Caco-2 (cell line): ENCODE measurements around the gene SLC6A13. TPM values are rescaled to one million over a fixed set of nuclear protein-coding genes. Genes with fewer than 3 reads are reported as not detected.
"Not testable (repeated sequence)": the region's sequence is repeated elsewhere in the genome, so short reads cannot be mapped to it uniquely, and the experiment has no call there.

Experiments
- BruUV-seq: library from RNA; stranded (reverse); fragments of 400-500 nt; replicated peaks from 2 replicates; lab custom pipeline; 2021; lab: Mats Ljungman, UMichigan
- CTCF ChIA-PET: fragments of 300-600 bp; sonication (Branson Sonifier 250); formaldehyde crosslinking; loops from one replicate; lab custom pipeline; 2022; ENCODE audit warnings: antibody characterized with exemption; lab: Charles Lee
- POLR2A ChIA-PET: fragments of 300-600 bp; sonication (Branson Sonifier 250); formaldehyde crosslinking; loops from one replicate; lab custom pipeline; 2022; ENCODE audit warnings: antibody characterized with exemption; lab: Charles Lee
- DNase-seq, 2 experiments: peaks; one replicate each; pipeline versions ENCODE4 v3.0.0 to v3.0.0-alpha.2; 2020 to 2022
- H3K27me3 ChIP-seq: replicated peaks from 2 replicates; pipeline ENCODE4 v1.6.0; 2011; ENCODE audit warnings: low read length; ENCODE audit not compliant: control insufficient read depth, insufficient read depth
- H3K36me3 ChIP-seq: 2 replicates; pipeline ENCODE4 v1.5.1; 2011; ENCODE audit warnings: low read length; ENCODE audit not compliant: control insufficient read depth, insufficient read depth
- H3K4me1 ChIP-seq: fragments of 250-450 bp; sonication (Bioruptor Pico); 2 replicates; pipeline ENCODE4 v1.5.1; 2020; ENCODE audit warnings: mild to moderate bottlenecking
- H3K4me3 ChIP-seq: 2 replicates; pipeline ENCODE4 v1.5.1; 2011; ENCODE audit warnings: low read depth, mild to moderate bottlenecking, control low read depth, low read length
- H3K9me3 ChIP-seq: fragments of 250-450 bp; sonication (Bioruptor Pico); 2 replicates; pipeline ENCODE4 v1.5.1; 2020; ENCODE audit warnings: mild to moderate bottlenecking, moderate library complexity
- H3K27ac Mint-ChIP-seq: one replicate; pipeline ENCODE4 v1.8.0; 2022; ENCODE audit warnings: mixed read lengths; ENCODE audit not compliant: unreplicated experiment
- H3K27me3 Mint-ChIP-seq: one replicate; pipeline ENCODE4 v1.8.0; 2022; ENCODE audit warnings: mixed read lengths; ENCODE audit not compliant: insufficient read depth, unreplicated experiment
- H3K36me3 Mint-ChIP-seq: one replicate; pipeline ENCODE4 v1.8.0; 2022; ENCODE audit warnings: mild to moderate bottlenecking, mixed read lengths; ENCODE audit not compliant: insufficient read depth, unreplicated experiment
- H3K4me1 Mint-ChIP-seq: one replicate; pipeline ENCODE4 v1.8.0; 2022; ENCODE audit warnings: low read depth, mixed read lengths; ENCODE audit not compliant: unreplicated experiment
- H3K4me3 Mint-ChIP-seq: one replicate; pipeline ENCODE4 v1.8.0; 2022; ENCODE audit warnings: mild to moderate bottlenecking, moderate library complexity, mixed read lengths; ENCODE audit not compliant: unreplicated experiment
- H3K9me3 Mint-ChIP-seq: one replicate; pipeline ENCODE4 v1.8.0; 2022; ENCODE audit warnings: mixed read lengths; ENCODE audit not compliant: unreplicated experiment
- intact Hi-C: fragments of 100-400 bp; cut with micrococcal nuclease; formaldehyde crosslinking; loops from one replicate; pipeline ENCODE4 v1.10.0; 2022; ENCODE audit not compliant: unreplicated experiment
- total RNA-seq: library from RNA; stranded (reverse); gene quantifications from 2 replicates; pipeline ENCODE4 v1.2.3, GENCODE V29; 2022
- TF ChIP-seq, protein P1 (sequence below), 2 experiments: fragments of 200-600 bp in 1 of 2; IDR thresholded peaks; 1 replicate in 1 of 2; 2 replicates in 1 of 2; pipeline versions ENCODE4 v1.5.1 to v1.8.0; 2011 to 2022; ENCODE audit warnings: antibody characterized with exemption in 1 of 2, control low read depth in 1 of 2, inconsistent platforms in 1 of 2, low read depth in 1 of 2, low read length in 1 of 2, mild to moderate bottlenecking in 1 of 2, moderate library complexity in 1 of 2; ENCODE audit not compliant: insufficient read depth in 1 of 2, severe bottlenecking in 1 of 2, unreplicated experiment in 1 of 2

Gene SLC6A13
- total RNA-seq, 1 experiment from 2014 or later, result 1.0 TPM

DNA sequence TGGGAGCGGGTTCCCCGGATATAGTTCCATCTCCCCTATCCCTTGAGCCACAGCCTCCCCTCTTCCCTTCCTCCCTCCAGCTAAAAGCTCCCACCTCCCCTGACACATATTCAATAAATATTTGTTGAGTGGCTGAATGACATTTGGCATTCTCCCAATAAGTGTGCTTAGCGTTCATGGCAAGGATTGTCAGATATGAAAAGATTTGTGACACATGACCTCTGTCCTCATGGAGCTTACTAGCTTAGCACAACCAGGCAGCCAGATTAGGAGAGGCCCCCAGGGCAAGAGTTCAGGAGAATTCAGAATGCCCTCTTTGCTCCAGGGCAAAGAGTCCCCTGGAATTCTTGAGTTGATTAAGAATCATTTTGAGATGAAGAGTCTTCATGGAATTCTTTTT lies 26.2 kb downstream of the SLC6A13 start:
- POLR2A ChIA-PET, result no interaction called here

DNA sequence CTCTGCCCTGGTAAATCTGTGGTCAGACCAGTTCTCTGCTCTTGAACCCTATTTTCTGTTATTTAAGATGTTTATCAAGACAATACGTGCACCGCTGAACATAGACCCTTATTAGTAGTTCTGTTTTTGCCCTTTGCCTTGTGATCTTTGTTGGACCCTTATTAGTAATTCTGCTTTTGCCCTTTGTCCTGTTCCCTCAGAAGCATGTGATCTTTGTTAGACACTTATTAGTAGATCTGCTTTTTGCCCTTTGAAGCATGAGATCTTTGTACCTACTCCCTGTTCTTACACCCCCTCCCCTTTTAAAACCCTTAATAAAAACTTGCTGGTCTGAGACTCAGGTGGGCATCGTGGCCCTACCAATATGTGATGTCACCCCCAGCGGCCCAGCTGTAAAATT lies 26.7 kb downstream of the SLC6A13 start:
- H3K36me3 ChIP-seq, H3K4me1 ChIP-seq, H3K4me3 Mint-ChIP-seq, H3K4me3 ChIP-seq, H3K27me3 ChIP-seq, H3K36me3 Mint-ChIP-seq, H3K27ac Mint-ChIP-seq, BruUV-seq, intact Hi-C loops, H3K4me1 Mint-ChIP-seq, CTCF ChIA-PET, POLR2A ChIA-PET, H3K27me3 Mint-ChIP-seq: not testable (repeated sequence)
- peak in 1 of 2 experiments; percentile 7 for DNase-seq
- peaks cover 14% of the 10 kb centered on the region for H3K9me3 Mint-ChIP-seq
- H3K9me3 ChIP-seq, result peaks cover 37% of the 10 kb centered on the region

More for the DNA sequence above, 26.2 kb downstream of the SLC6A13 start:
- no peaks in the 10 kb centered on the region for H3K36me3 ChIP-seq
- peaks cover 37% of the 10 kb centered on the region for H3K9me3 ChIP-seq
- intact Hi-C loops, result no loop called here
- H3K4me3 ChIP-seq, result no peak overlapping the region
- CTCF ChIA-PET, result no interaction called here
- no TSS peak for BruUV-seq
- H3K4me1 Mint-ChIP-seq, result no peaks in the 10 kb centered on the region
- peaks cover 4% of the 10 kb centered on the region for H3K36me3 Mint-ChIP-seq
- peaks cover 14% of the 10 kb centered on the region for H3K9me3 Mint-ChIP-seq
- H3K27me3 ChIP-seq, result no peaks in the 10 kb centered on the region
- H3K27ac Mint-ChIP-seq, result no peak overlapping the region
- no peak overlapping the region for H3K4me3 Mint-ChIP-seq
- H3K4me1 ChIP-seq, result no peaks in the 10 kb centered on the region
- peak in 1 of 2 experiments; percentile 7 for DNase-seq
- no peaks in the 10 kb centered on the region for H3K27me3 Mint-ChIP-seq
- TF ChIP-seq, protein P1, sequence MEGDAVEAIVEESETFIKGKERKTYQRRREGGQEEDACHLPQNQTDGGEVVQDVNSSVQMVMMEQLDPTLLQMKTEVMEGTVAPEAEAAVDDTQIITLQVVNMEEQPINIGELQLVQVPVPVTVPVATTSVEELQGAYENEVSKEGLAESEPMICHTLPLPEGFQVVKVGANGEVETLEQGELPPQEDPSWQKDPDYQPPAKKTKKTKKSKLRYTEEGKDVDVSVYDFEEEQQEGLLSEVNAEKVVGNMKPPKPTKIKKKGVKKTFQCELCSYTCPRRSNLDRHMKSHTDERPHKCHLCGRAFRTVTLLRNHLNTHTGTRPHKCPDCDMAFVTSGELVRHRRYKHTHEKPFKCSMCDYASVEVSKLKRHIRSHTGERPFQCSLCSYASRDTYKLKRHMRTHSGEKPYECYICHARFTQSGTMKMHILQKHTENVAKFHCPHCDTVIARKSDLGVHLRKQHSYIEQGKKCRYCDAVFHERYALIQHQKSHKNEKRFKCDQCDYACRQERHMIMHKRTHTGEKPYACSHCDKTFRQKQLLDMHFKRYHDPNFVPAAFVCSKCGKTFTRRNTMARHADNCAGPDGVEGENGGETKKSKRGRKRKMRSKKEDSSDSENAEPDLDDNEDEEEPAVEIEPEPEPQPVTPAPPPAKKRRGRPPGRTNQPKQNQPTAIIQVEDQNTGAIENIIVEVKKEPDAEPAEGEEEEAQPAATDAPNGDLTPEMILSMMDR (IDR thresholded peaks at IDR 0.05; ENCODE audit: insufficient read depth in 1 of 2, low read depth in 1 of 2, low read length in 1 of 2, severe bottlenecking in 1 of 2, unreplicated experiment in 1 of 2), result no peak

DNA sequence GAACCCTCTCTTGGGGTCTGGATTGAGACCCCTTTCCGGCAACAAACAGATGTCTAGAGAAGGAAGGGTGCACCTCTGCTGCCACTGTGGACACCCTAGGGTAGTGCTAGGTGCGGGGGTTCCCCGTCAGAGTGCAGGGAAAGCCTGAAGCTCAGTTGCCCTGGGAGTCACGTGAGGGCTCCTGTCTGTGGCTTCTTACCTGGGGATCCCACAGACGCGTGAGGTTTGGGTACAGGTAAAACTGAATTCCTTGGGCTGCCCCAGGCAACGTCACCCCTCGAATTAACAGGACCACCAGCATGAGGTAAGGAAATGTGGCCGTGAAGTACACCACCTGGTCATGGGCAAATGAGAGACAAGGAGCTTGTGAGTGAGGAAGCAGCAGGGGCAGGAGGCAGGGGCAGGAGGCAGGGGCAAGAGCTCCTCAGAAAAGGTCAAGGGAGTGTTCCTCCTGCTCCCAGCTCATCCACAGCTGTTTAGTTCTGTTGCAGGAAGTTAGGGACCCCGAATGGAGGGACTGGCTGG lies 27.7 kb downstream of the SLC6A13 start:
- Mint-ChIP-seq H3K27ac (no peak overlapping the region), H3K36me3 (peaks cover 4% of the 10 kb centered on the region), H3K9me3 (peaks cover 14% of the 10 kb centered on the region), H3K27me3 (no peaks in the 10 kb centered on the region), H3K4me3 (no peak overlapping the region), H3K4me1 (no peaks in the 10 kb centered on the region)
- no TSS peak for BruUV-seq
- H3K4me1 ChIP-seq, result no peaks in the 10 kb centered on the region
- DNase-seq, result peak in 1 of 2 experiments; percentile 29
- POLR2A ChIA-PET, result no interaction called here
- no peaks in the 10 kb centered on the region for H3K36me3 ChIP-seq
- no peak overlapping the region for H3K4me3 ChIP-seq
- TF ChIP-seq, protein P1 (IDR thresholded peaks at IDR 0.05; ENCODE audit: insufficient read depth in 1 of 2, low read depth in 1 of 2, low read length in 1 of 2, severe bottlenecking in 1 of 2, unreplicated experiment in 1 of 2), result no peak
- H3K9me3 ChIP-seq, result peaks cover 37% of the 10 kb centered on the region
- intact Hi-C loops, result no loop called here
- H3K27me3 ChIP-seq, result no peaks in the 10 kb centered on the region
- CTCF ChIA-PET, result no interaction called here
